GM23338 (cell line): ENCODE measurements around the gene CALR.

Source experiments
- CREB1 ChIP-seq: fragments of 250-450 bp; sonication (Bioruptor Pico); IDR thresholded peaks from 2 replicates; pipeline ENCODE4 v1.5.0; 2020; ENCODE audit warnings: low read depth, mild to moderate bottlenecking, moderate library complexity
- CTCF ChIP-seq, 2 experiments: fragments of 200-600 bp in 1 of 2; sonication (generic) in 1 of 2; conservative IDR thresholded peaks; 2 replicates each; pipeline versions ENCODE4 v1.5.1 to v1.6.1; 2016 to 2017; ENCODE audit warnings: antibody characterized with exemption in 2 of 2, low read depth in 2 of 2, mild to moderate bottlenecking in 2 of 2, moderate library complexity in 1 of 2
- ETS1 ChIP-seq: IDR thresholded peaks from 2 replicates; pipeline ENCODE4 v1.6.1; 2016; ENCODE audit warnings: antibody characterized with exemption
- EZH2 ChIP-seq: fragments of 200-600 bp; sonication (generic); IDR thresholded peaks from one replicate; pipeline ENCODE4 v1.8.0; 2017; ENCODE audit warnings: antibody characterized with exemption, mild to moderate bottlenecking, low read depth; ENCODE audit not compliant: unreplicated experiment
- EZH2phosphoT487 ChIP-seq: fragments of 200-600 bp; sonication (generic); IDR thresholded peaks from one replicate; pipeline ENCODE4 v1.8.1; 2018; ENCODE audit warnings: antibody characterized with exemption; ENCODE audit not compliant: unreplicated experiment
- JUNB ChIP-seq: IDR thresholded peaks from one replicate; pipeline ENCODE4 v1.6.1; 2016; ENCODE audit warnings: antibody characterized with exemption; ENCODE audit not compliant: unreplicated experiment
- NANOG ChIP-seq: IDR thresholded peaks from 2 replicates; pipeline ENCODE4 v1.6.1; 2016; ENCODE audit warnings: antibody characterized with exemption, borderline replicate concordance
- POLR2AphosphoS5 ChIP-seq: IDR thresholded peaks from 2 replicates; pipeline ENCODE4 v1.6.1; 2016; ENCODE audit warnings: antibody characterized with exemption, low read depth
- REST ChIP-seq: IDR thresholded peaks from one replicate; pipeline ENCODE4 v1.6.1; 2018; ENCODE audit warnings: antibody characterized with exemption; ENCODE audit not compliant: unreplicated experiment
- ZNF114 ChIP-seq: fragments of 250-450 bp; sonication (Bioruptor Pico); IDR thresholded peaks from 2 replicates; pipeline ENCODE4 v1.5.0; 2020; ENCODE audit warnings: mild to moderate bottlenecking, moderate library complexity
- ZNF331 ChIP-seq: fragments of 250-450 bp; sonication (Bioruptor Pico); IDR thresholded peaks from 2 replicates; pipeline ENCODE4 v1.5.0; 2020; ENCODE audit warnings: low read depth, mild to moderate bottlenecking, moderate library complexity

- no peak for TF ChIP-seq REST
- no peak for TF ChIP-seq CTCF (conservative IDR thresholded peaks at IDR 0.05; ENCODE audit: low read depth in 2 of 2)
- TF ChIP-seq POLR2AphosphoS5: no peak
- TF ChIP-seq EZH2phosphoT487: no peak
- TF ChIP-seq ETS1: no peak
- no peak for TF ChIP-seq EZH2
- no peak for TF ChIP-seq CREB1 (CRISPR knock-in tag)
- TF ChIP-seq ZNF331: no peak
- TF ChIP-seq NANOG: no peak
- no peak for TF ChIP-seq ZNF114 (CRISPR knock-in tag)
- no peak for TF ChIP-seq JUNB
Observed at GRCh38 chr19:12907166-12907565, 31.2 kb upstream of the CALR start.
